C4-2B (cell line): ENCODE data around the gene ATG2A.
A peak's percentile ranks its signal among the peaks of the same experiment; 100 is the strongest.

Experiments used
- H3K27ac ChIP-seq: fragments of 450-650 bp; 2 replicates; pipeline ENCODE4 v1.5.1; 2017
- CTCF ChIP-seq: fragments of 450-650 bp; conservative IDR thresholded peaks from 2 replicates; pipeline ENCODE4 v1.5.1; 2017; ENCODE audit warnings: mild to moderate bottlenecking
- ZFX ChIP-seq: fragments of 450-650 bp; IDR thresholded peaks from 2 replicates; pipeline ENCODE4 v1.6.1; 2017

The ATG2A gene

GRCh38 chr11:64916040-64916774 lies 802 bp downstream of the ATG2A start:
- peak overlapping the region; percentile 71 for H3K27ac ChIP-seq
- no peak for TF ChIP-seq ZFX
- no peak for TF ChIP-seq CTCF

- H3K27ac ChIP-seq, result no peak overlapping the region; the same call in 1 of the 2 replicates
- no peak for TF ChIP-seq CTCF
These were observed 1.6 kb downstream of the ATG2A start for GRCh38 chr11:64915376-64915887.

GRCh38 chr11:64914123-64914522 lies 2.9 kb downstream of the ATG2A start:
- H3K27ac ChIP-seq, result no peak overlapping the region
- TF ChIP-seq ZFX (no peak), CTCF (no peak)

GRCh38 chr11:64913171-64913727 lies 3.8 kb downstream of the ATG2A start:
- no peak overlapping the region for H3K27ac ChIP-seq
- no peak for TF ChIP-seq CTCF
- TF ChIP-seq ZFX, result no peak

GRCh38 chr11:64911689-64912088 lies 5.3 kb downstream of the ATG2A start:
- TF ChIP-seq ZFX (no peak), CTCF (no peak)
- H3K27ac ChIP-seq, result no peak overlapping the region

- no peak overlapping the region for H3K27ac ChIP-seq
- TF ChIP-seq ZFX, result no peak
- no peak for TF ChIP-seq CTCF
These were observed 5.9 kb downstream of the ATG2A start for GRCh38 chr11:64911142-64911541.

GRCh38 chr11:64910451-64911093 lies 6.4 kb downstream of the ATG2A start:
- H3K27ac ChIP-seq, result no peak overlapping the region
- TF ChIP-seq ZFX, result no peak
- no peak for TF ChIP-seq CTCF
